ENCODE data around the gene MED20.
A peak's percentile ranks its signal among the peaks of the same experiment; 100 is the strongest.

MED20 gene

DNA sequence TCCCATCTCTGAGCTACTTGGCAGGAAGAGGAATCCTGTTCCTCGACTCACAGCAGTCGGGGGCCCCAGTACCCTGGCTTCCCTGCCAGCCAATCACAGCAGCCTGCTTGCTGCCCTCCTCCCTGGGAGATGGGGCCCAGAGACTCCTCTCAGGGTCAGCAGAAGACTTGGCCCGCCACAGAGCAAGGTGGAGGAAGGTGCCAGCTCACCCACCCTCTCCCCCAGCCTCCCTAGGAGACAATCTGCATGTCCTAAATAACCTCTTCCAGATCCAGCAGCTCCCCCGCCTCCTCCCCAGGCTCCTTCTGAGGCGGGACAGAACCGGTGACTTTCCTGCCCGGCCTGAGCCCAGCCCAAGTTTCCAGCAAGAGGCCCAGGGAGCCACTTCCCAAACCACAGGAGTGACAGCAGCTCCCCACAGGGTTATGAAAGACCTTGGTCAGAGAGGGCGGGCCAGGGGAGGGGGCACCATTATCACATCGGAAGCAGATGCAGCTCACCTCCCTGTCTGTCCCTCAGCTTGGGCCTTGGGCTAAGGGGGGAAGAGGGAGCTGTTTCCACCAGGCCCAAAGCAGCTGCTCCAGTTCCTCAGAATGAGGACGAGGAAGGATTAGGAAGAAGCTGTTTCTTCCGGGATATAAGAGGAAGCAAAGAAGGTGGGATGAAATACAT is 18.4 kb upstream of the MED20 start:
- POLR2A ChIA-PET = interaction anchor here (0.6 to 7.8 kb wide), 6 partner anchors 11 to 1430 kb away, joined by 3 to 54 read pairs (median 6); partner anchors contain the start of genes BYSL, MED20, TAF8 and USP49
- CTCF ChIA-PET = interaction anchor here (0.6 to 1.3 kb wide), 9 partner anchors 9 to 152 kb away, joined by 3 to 6 read pairs (median 4); partner anchors contain the start of genes BYSL, MED20 and TOMM6
- DNase-seq (ENCODE audit: extremely low spot score) = no peak
- no peak for TF ChIP-seq CTBP1 (IDR thresholded peaks at IDR 0.05; ENCODE audit: borderline replicate concordance)
- TF ChIP-seq FOXA1 (IDR thresholded peaks at IDR 0.05) = no peak
- no peak for TF ChIP-seq SUZ12 (IDR thresholded peaks at IDR 0.05)
- no peak for TF ChIP-seq ELF4 (IDR thresholded peaks at IDR 0.05)
- TF ChIP-seq LEF1 (IDR thresholded peaks at IDR 0.05; ENCODE audit: borderline replicate concordance) = no peak
- TF ChIP-seq FOXK2 (IDR thresholded peaks at IDR 0.05) = no peak
- TF ChIP-seq ARNT (IDR thresholded peaks at IDR 0.05) = no peak
- TF ChIP-seq, protein P1, sequence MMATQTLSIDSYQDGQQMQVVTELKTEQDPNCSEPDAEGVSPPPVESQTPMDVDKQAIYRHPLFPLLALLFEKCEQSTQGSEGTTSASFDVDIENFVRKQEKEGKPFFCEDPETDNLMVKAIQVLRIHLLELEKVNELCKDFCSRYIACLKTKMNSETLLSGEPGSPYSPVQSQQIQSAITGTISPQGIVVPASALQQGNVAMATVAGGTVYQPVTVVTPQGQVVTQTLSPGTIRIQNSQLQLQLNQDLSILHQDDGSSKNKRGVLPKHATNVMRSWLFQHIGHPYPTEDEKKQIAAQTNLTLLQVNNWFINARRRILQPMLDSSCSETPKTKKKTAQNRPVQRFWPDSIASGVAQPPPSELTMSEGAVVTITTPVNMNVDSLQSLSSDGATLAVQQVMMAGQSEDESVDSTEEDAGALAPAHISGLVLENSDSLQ (IDR thresholded peaks at IDR 0.05) = no peak
- no peak for TF ChIP-seq BHLHE40 (IDR thresholded peaks at IDR 0.05; ENCODE audit: borderline replicate concordance)
- no peak for TF ChIP-seq TARDBP (IDR thresholded peaks at IDR 0.05)
- no peak for TF ChIP-seq NFRKB (IDR thresholded peaks at IDR 0.05)
- TF ChIP-seq HDGF (IDR thresholded peaks at IDR 0.05; ENCODE audit: borderline replicate concordance) = no peak
- TF ChIP-seq L3MBTL2 (conservative IDR thresholded peaks at IDR 0.05) = no peak
- no peak for TF ChIP-seq FOXM1 (IDR thresholded peaks at IDR 0.05; ENCODE audit: borderline replicate concordance)
- no peak for TF ChIP-seq ZNF384 (IDR thresholded peaks at IDR 0.05)
- no peak for TF ChIP-seq SP1 (IDR thresholded peaks at IDR 0.05)

- ChIA-PET POLR2A (interaction anchor here (0.6 to 7.8 kb wide), 4 partner anchors 10 to 1431 kb away, joined by 3 to 54 read pairs (median 8); partner anchors contain the start of genes BYSL, MED20, USP49 and ZNF318), CTCF (interaction anchor here (0.7 to 1.3 kb wide), 7 partner anchors 8 to 151 kb away, joined by 3 to 6 read pairs (median 4); partner anchors contain the start of genes BYSL, MED20 and TOMM6)
- TF ChIP-seq FOXK2 (IDR thresholded peaks at IDR 0.05) (no peak), LEF1 (IDR thresholded peaks at IDR 0.05; ENCODE audit: borderline replicate concordance) (no peak), FOXM1 (IDR thresholded peaks at IDR 0.05; ENCODE audit: borderline replicate concordance) (no peak), NFRKB (IDR thresholded peaks at IDR 0.05) (no peak), BHLHE40 (IDR thresholded peaks at IDR 0.05; ENCODE audit: borderline replicate concordance) (no peak), L3MBTL2 (conservative IDR thresholded peaks at IDR 0.05) (no peak), TARDBP (IDR thresholded peaks at IDR 0.05) (no peak), ARNT (IDR thresholded peaks at IDR 0.05) (no peak), HDGF (IDR thresholded peaks at IDR 0.05; ENCODE audit: borderline replicate concordance) (no peak), ELF4 (IDR thresholded peaks at IDR 0.05) (no peak), SUZ12 (IDR thresholded peaks at IDR 0.05) (no peak), FOXA1 (IDR thresholded peaks at IDR 0.05) (no peak)
- DNase-seq (ENCODE audit: extremely low spot score) = no peak
These were observed 17.7 kb upstream of the MED20 start for GRCh38 chr6:41938590-41939175.

- ChIA-PET CTCF (interaction anchor here (0.8 to 1.3 kb wide), 3 partner anchors 17 to 106 kb away, joined by 3 to 5 read pairs (median 4); partner anchors contain the start of genes BYSL and MED20), POLR2A (interaction anchor here (2.4 to 7.8 kb wide), 2 partner anchors 16 to 43 kb away, joined by 9 to 54 read pairs; partner anchors contain the start of genes BYSL, MED20 and USP49)
- TF ChIP-seq FOXA1 (IDR thresholded peaks at IDR 0.05) = no peak
- DNase-seq (ENCODE audit: extremely low spot score) = no peak
These were observed 17.1 kb upstream of the MED20 start for GRCh38 chr6:41937861-41938574.

DNA sequence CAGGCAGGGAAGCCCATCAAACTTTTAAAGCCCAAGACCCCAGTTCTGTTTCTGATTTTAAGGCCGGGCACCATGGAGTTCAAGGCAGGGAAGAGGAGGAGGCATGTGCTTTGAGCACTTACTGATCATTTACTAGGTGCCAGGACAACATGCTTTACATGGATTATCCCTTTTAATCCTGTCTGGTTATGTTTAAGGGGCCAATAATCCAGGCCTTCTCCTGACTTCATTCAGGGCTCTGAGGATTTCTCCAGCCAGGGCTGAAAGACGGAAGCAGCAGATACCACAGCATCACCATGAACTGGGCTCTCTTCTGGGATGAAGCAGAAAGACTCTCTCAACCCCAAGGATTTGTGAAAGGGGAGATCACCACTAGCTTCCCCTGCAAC is 16.5 kb upstream of the MED20 start:
- ChIA-PET POLR2A (interaction anchor here (1.9 to 7.8 kb wide), 2 partner anchors 16 to 150 kb away, joined by 9 to 54 read pairs; partner anchors contain the start of genes BYSL, MED20 and TOMM6), CTCF (no interaction called here)
- no peak for DNase-seq (ENCODE audit: extremely low spot score)
- TF ChIP-seq SUZ12 (IDR thresholded peaks at IDR 0.05) = no peak
- no peak for TF ChIP-seq FOXK2 (IDR thresholded peaks at IDR 0.05)
- TF ChIP-seq BHLHE40 (IDR thresholded peaks at IDR 0.05; ENCODE audit: borderline replicate concordance) = no peak
- TF ChIP-seq ZNF384 (IDR thresholded peaks at IDR 0.05) = no peak
- TF ChIP-seq SP1 (IDR thresholded peaks at IDR 0.05) = no peak
- TF ChIP-seq ARNT (IDR thresholded peaks at IDR 0.05) = no peak
- no peak for TF ChIP-seq LEF1 (IDR thresholded peaks at IDR 0.05; ENCODE audit: borderline replicate concordance)
- no peak for TF ChIP-seq HDGF (IDR thresholded peaks at IDR 0.05; ENCODE audit: borderline replicate concordance)
- no peak for TF ChIP-seq TARDBP (IDR thresholded peaks at IDR 0.05)
- TF ChIP-seq L3MBTL2 (conservative IDR thresholded peaks at IDR 0.05) = no peak
- TF ChIP-seq FOXA1 (IDR thresholded peaks at IDR 0.05) = no peak
- TF ChIP-seq CTBP1 (IDR thresholded peaks at IDR 0.05; ENCODE audit: borderline replicate concordance) = no peak
- TF ChIP-seq NFRKB (IDR thresholded peaks at IDR 0.05) = no peak

DNA sequence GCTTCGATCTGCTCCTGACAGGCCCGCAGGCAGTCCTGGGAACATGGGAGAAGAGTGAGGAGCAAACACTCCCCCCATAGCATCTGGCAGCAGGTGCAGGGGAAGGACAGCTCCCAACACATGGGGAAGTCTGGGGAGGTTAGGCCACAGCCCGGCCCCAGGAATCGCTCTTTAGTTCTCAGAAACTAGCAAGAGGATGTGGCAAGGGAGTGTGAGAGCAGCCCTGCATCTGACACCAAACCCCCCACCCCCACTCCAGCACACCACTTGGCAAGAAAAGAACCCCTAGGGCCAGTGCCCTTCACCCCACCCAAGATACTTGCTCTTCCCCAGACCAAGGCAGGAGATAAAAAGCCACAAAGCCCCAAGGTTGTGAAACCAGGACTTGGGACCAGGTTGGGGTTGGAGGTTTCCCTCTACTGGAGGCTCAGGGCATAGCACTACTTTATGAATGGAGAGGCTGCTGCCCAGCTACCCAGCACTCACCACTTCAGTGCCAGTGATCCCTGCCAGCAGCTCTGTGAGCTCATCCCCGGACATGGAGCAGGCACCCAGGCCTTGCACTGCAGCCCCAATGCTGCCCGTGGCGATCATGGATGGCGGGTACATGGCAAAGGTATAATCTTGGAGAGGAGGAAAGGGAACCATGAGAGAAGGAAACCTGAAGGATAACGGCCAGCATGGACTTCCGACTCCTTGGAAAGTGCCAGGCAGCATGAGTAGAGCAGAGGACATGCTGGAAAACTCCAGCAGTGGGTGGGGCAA is 15.3 kb upstream of the MED20 start:
- ChIA-PET CTCF (interaction anchor here (0.6 to 2.7 kb wide), 6 partner anchors 15 to 118 kb away, joined by 3 to 11 read pairs (median 3); partner anchors contain the start of genes BYSL and MED20), POLR2A (interaction anchor here (1.9 to 7.8 kb wide), 2 partner anchors 14 to 149 kb away, joined by 9 to 54 read pairs; partner anchors contain the start of genes BYSL, MED20 and TOMM6)
- DNase-seq (ENCODE audit: extremely low spot score) = peak; percentile 74
- TF ChIP-seq FOXM1 (IDR thresholded peaks at IDR 0.05; ENCODE audit: borderline replicate concordance) (no peak), HDGF (IDR thresholded peaks at IDR 0.05; ENCODE audit: borderline replicate concordance) (no peak), ZNF384 (IDR thresholded peaks at IDR 0.05) (no peak), L3MBTL2 (conservative IDR thresholded peaks at IDR 0.05) (no peak)

DNA sequence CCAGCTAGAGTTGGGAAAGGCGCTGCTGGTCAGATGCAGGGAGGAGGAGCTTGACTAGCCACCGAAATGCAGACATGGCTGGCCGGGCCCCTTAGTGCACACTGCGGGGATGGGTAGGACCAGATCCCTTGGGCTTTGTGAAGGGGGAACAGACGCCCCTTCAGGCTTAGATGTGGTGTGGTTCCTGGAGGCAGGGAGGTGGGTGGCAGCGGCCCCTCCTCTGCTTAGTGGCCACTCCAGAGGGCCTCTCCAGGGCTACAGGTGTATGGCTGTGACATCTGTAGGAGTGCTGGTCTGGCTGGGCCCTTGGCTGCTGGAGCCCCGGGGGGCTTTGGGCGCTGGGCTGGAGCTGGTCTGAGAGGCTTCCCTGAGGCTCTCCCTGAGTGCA is 14.7 kb upstream of the MED20 start:
- DNase-seq (ENCODE audit: extremely low spot score) = no peak
- POLR2A ChIA-PET = interaction anchor here (1.9 to 7.8 kb wide), 2 partner anchors 14 to 149 kb away, joined by 9 to 54 read pairs; partner anchors contain the start of genes BYSL, MED20 and TOMM6
- CTCF ChIA-PET = interaction anchor here (0.6 to 2.7 kb wide), 4 partner anchors 14 to 117 kb away, joined by 3 to 11 read pairs (median 6); partner anchors contain the start of genes BYSL and MED20
- TF ChIP-seq HDGF (IDR thresholded peaks at IDR 0.05; ENCODE audit: borderline replicate concordance) (no peak), LEF1 (IDR thresholded peaks at IDR 0.05; ENCODE audit: borderline replicate concordance) (no peak), CTBP1 (IDR thresholded peaks at IDR 0.05; ENCODE audit: borderline replicate concordance) (no peak), BHLHE40 (IDR thresholded peaks at IDR 0.05; ENCODE audit: borderline replicate concordance) (no peak), ZNF384 (IDR thresholded peaks at IDR 0.05) (no peak), FOXK2 (IDR thresholded peaks at IDR 0.05) (no peak), ARNT (IDR thresholded peaks at IDR 0.05) (no peak), NFRKB (IDR thresholded peaks at IDR 0.05) (no peak), SUZ12 (IDR thresholded peaks at IDR 0.05) (no peak), SP1 (IDR thresholded peaks at IDR 0.05) (no peak), ELF4 (IDR thresholded peaks at IDR 0.05) (no peak), FOXA1 (IDR thresholded peaks at IDR 0.05) (no peak), TARDBP (IDR thresholded peaks at IDR 0.05) (no peak), FOXM1 (IDR thresholded peaks at IDR 0.05; ENCODE audit: borderline replicate concordance) (no peak), L3MBTL2 (conservative IDR thresholded peaks at IDR 0.05) (no peak)
- TF ChIP-seq, protein P1 (IDR thresholded peaks at IDR 0.05) = no peak
